NCI-H69 (cell line): Measurements from ENCODE around the gene PHGDH.

Experiments
- DNase-seq: peaks from one replicate; lab custom pipeline; 2025; lab: John Stamatoyannopoulos, UW

The PHGDH gene

DNA sequence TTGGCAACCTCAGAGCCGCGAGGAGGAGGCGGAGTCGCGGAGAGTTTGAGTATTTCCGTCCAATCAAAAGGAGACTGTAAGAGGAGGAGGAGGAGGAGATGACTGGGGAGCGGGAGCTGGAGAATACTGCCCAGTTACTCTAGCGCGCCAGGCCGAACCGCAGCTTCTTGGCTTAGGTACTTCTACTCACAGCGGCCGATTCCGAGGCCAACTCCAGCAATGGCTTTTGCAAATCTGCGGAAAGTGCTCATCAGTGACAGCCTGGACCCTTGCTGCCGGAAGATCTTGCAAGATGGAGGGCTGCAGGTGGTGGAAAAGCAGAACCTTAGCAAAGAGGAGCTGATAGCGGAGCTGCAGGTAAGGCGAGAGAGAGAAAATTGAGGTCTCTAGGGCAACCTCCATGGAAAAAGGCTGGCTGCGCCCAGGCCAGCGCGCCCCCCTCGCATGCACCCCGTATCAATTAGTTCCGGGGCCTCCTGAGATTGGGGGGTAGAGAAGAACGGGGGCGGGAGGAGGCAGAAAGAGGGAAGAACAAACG lies at the start of gene PHGDH:
TSS of gene PHGDH (plus strand) at position 131 of the 538 bp plus-strand sequence. CDS start at position 220, 89 bp downstream.
- peak; percentile 88 for DNase-seq

DNA sequence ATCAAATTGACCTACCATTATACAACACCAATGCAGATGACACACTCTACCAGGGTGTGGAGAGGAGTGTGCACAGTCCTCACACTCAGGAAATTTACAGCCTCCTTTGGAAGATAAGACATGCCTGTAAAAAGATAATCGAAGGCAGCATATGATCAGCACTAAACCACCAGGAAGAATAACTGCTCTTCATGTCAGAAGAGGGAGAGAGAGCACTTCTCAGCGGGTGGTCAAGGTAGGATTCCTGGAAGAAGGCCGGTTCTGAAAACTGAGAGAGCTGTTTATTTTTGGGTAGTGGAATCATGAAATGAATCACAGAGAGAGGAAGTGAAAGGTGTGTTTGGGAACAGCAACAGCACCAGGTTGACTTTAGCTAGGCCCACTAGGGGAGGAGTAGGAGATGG lies 49.7 kb upstream of the PHGDH start:
- DNase-seq: no peak

- no peak for DNase-seq
Measured at GRCh38 chr1:119664067-119664466, 47.7 kb upstream of the PHGDH start.

- no peak for DNase-seq
Measured at GRCh38 chr1:119667173-119667572, 44.6 kb upstream of the PHGDH start.

- no peak for DNase-seq
Measured at GRCh38 chr1:119670898-119671297, 40.8 kb upstream of the PHGDH start.

- DNase-seq: no peak
Measured at GRCh38 chr1:119673171-119673940, 38.4 kb upstream of the PHGDH start.

- DNase-seq: no peak
Measured at GRCh38 chr1:119674111-119674526, 37.6 kb upstream of the PHGDH start.

GRCh38 chr1:119674835-119675289 lies 36.9 kb upstream of the PHGDH start:
- DNase-seq: peak; percentile 84

- peak; percentile 80 for DNase-seq
Measured at GRCh38 chr1:119675349-119676345, 36.1 kb upstream of the PHGDH start.

DNA sequence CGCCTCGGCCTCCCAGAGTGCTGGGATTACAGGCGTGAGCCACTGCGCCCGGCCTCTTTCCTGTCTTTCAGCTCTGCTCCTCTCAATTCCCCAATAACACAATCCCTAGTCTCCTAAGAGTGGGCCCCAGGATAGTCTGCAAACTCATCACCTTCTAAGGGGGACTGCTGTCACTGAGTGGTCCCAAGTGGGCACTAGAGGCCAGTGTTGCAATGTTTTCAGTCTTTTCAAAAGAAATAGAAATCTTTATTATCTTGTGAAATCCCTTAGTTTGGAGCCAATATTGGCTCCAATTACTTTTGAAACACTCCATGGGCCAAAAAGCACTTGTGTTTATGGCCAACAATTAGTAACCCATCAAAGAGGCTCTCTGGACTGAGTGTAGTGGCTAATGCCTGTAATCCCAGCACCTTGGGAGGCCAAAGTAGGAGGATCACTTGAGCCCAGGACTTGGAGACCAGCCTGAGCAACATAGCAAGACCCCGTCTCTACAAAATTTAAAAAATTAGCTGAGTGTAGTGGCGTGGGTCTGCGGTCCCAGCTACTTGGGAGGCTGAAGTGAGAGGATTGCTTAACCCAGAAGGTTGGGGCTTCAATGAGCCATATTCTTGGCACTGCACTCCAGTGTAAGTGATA lies 35.0 kb upstream of the PHGDH start:
- no peak for DNase-seq

- no peak for DNase-seq
Measured at GRCh38 chr1:119679223-119679622, 32.5 kb upstream of the PHGDH start.

GRCh38 chr1:119680193-119680592 lies 31.5 kb upstream of the PHGDH start:
- DNase-seq: no peak

- DNase-seq: no peak
Measured at GRCh38 chr1:119680723-119681122, 31.0 kb upstream of the PHGDH start.

DNA sequence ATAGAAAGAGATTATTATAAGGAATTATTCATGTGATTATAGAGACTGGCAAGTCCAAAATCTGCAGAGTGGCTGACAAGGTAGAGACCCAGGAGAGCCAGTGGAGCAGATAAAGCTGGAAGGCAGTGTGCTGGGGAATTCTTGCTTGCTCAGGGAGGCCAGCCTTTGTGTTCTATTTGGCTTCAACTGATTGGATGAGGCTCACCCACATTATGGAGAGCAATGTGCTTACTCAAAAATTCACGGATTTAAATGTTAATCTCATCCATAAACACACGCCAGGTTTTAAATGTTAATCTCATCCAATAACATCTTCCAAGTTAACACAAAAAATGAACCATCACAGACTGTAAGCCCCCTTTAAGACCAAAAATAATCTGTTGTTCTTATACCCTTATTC lies 30.2 kb upstream of the PHGDH start:
- DNase-seq: no peak

DNA sequence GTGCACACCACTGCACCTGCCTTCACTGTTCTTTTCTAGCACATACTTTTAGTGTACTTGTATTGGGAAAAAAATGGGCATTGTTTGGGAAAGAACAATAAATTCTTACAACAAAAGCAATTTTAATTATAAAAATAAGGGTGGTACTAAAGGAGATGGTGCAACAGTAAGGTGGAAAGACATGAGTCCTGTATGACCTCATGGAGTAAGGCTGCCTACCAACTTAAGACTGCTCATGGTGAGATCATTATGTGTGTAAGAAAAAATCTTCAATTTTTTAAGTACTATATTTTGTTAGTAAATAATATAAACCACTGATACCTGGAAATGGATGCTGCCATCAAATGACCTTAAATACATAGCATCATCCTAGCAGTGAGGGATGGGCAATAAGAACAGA lies 29.6 kb upstream of the PHGDH start:
- no peak for DNase-seq

- DNase-seq: no peak
Measured at GRCh38 chr1:119683893-119684292, 27.8 kb upstream of the PHGDH start.

- DNase-seq: no peak
Measured at GRCh38 chr1:119686661-119687060, 25.1 kb upstream of the PHGDH start.

DNA sequence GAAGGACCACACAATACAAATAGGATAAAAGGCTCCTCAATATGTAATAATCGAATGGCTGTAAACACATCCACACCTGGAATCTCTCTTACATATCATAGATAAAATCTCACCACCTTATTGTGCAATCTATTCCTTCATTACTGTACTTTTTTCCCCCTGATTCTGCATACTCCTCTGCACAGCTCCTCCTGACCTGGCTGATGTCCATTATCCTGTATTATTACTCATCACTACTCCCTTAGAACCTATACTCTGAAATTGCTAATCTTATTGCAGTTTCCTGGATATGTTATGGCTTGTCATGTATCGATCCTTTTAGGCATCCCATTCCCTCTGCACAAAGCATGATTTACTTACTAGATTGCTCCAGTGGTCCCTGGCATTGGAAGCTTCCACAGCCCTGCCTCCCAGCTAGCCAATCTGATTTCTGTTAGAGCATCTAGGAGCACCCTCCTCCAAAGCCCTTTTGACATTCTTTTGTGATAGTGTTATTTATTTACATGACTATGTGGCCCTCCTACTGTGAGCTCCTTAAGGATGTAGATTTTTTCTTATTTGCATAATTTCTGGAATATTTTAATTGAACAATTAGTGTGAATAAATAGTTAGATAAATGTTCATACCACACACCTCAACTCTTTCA lies 24.2 kb upstream of the PHGDH start:
- no peak for DNase-seq

GRCh38 chr1:119688810-119689209 lies 22.9 kb upstream of the PHGDH start:
- DNase-seq: no peak

DNA sequence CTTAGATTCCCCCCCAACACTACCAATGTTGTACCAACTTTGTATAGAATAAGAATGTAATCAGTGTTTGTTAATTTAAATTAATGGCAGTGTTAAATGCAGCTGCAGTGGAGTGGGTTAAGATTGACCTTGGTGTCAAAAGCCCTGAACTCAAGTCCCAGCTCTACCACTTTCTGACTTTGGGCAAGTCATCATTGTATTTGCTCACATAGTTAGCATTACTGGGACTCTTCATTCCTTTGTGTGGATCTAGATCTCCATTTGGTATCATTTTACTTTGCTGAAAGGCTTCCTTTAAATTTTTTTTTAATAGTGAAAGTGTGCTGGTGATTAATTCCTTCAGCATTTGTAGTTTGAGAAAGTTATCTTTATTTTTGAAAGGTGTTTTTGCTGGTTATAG lies 22.2 kb upstream of the PHGDH start:
- no peak for DNase-seq

GRCh38 chr1:119696863-119697262 lies 14.9 kb upstream of the PHGDH start:
- DNase-seq: peak; percentile 9

DNA sequence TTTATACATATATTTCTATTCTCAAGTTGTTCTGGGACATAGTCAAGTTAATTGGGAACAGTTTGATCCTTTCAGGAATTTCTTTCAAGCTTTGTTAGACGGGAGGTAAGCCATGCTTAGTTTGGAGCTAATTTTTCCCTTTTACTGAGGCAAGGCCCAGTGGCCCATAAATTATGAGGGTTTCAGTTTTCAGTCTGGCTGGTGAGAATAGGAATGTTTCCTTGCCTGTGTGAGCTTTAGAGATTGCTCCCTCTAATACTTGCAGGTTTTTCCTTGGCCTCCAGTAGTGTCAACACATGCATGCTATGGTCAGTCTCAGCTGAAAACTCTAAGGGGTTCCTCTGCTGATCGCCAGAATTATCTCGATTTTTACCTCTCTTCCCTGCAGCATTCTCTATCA lies 14.1 kb upstream of the PHGDH start:
- DNase-seq: no peak
